ENCODE data around the gene GPRC6A. TPM values are rescaled to one million over a fixed set of nuclear protein-coding genes. Genes with fewer than 3 reads are reported as not detected.
"Not testable (repeated sequence)": the region's sequence is repeated elsewhere in the genome, so short reads cannot be mapped to it uniquely, and the experiment has no call there.

GPRC6A gene
- total and polyA plus RNA-seq, 4 experiments from 2014 or later = not detected

- no peaks in the 10 kb centered on the region for H3K4me1 ChIP-seq (ENCODE audit: insufficient read depth, low read length)
- Mint-ChIP-seq H3K27me3 (no peaks in the 10 kb centered on the region), H3K36me3 (no peaks in the 10 kb centered on the region), H3K9me3 (peaks cover 0 to 56% (median 27%) of the 10 kb centered on the region in 8 donors), H3K4me3 (no peak overlapping the region), H3K4me1 (peaks cover 0 to 1% (median 0%) of the 10 kb centered on the region in 4 donors), H3K27ac (no peak overlapping the region)
- no peak for DNase-seq
- H3K27me3 ChIP-seq (ENCODE audit: insufficient read depth, low read length) = no peaks in the 10 kb centered on the region
- no peaks in the 10 kb centered on the region for H3K9me3 ChIP-seq (ENCODE audit: control insufficient read depth in 1 of 2, low read length in 2 of 2)
- ChIA-PET CTCF (ENCODE audit: partially characterized antibody) (no interaction called here), POLR2A (ENCODE audit: partially characterized antibody) (no interaction called here)
- no peak overlapping the region for H3K27ac ChIP-seq (ENCODE audit: low read depth, low read length)
- no peaks in the 10 kb centered on the region for H3K36me3 ChIP-seq (ENCODE audit: insufficient read depth, low read length)
- intact Hi-C loops (cut with micrococcal nuclease) = no loop called here
- no peak overlapping the region for H3K4me3 ChIP-seq (ENCODE audit: low read length in 2 of 2)
These were observed 29.2 kb upstream of the GPRC6A start for GRCh38 chr6:116858060-116858459.

- Mint-ChIP-seq H3K4me1 (no peaks in the 10 kb centered on the region), H3K9me3 (peaks cover 0 to 9% (median under 1%) of the 10 kb centered on the region in 8 donors), H3K36me3 (no peaks in the 10 kb centered on the region), H3K27ac (no peak overlapping the region), H3K27me3 (peaks cover 1 to 2% of the 10 kb centered on the region in 2 donors), H3K4me3 (no peak overlapping the region)
- intact Hi-C loops (cut with micrococcal nuclease) = no loop called here
- Histone ChIP-seq H3K36me3 (ENCODE audit: insufficient read depth, low read length) (no peaks in the 10 kb centered on the region), H3K27me3 (ENCODE audit: insufficient read depth, low read length) (no peaks in the 10 kb centered on the region), H3K4me3 (ENCODE audit: low read length in 2 of 2) (no peak overlapping the region), H3K4me1 (ENCODE audit: insufficient read depth, low read length) (no peaks in the 10 kb centered on the region), H3K9me3 (ENCODE audit: control insufficient read depth in 1 of 2, low read length in 2 of 2) (no peaks in the 10 kb centered on the region), H3K27ac (ENCODE audit: low read depth, low read length) (no peak overlapping the region)
- POLR2A ChIA-PET (ENCODE audit: partially characterized antibody) = no interaction called here
- CTCF ChIA-PET (ENCODE audit: partially characterized antibody) = no interaction called here
- no peak for DNase-seq
These were observed 18.3 kb upstream of the GPRC6A start for GRCh38 chr6:116847227-116847626.

DNA sequence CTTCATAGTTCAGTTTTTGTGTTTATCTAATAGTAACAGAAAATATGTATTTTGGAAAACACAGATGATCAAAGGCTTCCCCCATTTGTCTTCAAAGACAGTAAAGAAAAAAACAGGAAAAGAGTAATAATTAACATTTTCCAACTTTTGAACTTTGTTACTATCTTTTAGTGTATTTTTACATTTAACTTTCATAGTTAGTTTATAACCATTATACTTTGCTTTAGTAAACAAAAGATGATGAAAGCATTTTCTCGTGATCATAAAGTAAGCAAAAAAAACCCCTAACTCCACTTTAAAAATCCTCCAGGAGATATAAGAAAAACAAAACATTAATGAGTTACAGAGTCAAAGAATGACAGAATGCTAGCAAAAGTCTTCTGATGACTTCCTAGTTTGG lies 13.6 kb upstream of the GPRC6A start:
- Mint-ChIP-seq H3K4me3 (no peak overlapping the region), H3K4me1 (no peaks in the 10 kb centered on the region), H3K27ac (no peak overlapping the region), H3K9me3 (no peaks in the 10 kb centered on the region), H3K36me3 (no peaks in the 10 kb centered on the region), H3K27me3 (peaks cover 0 to 1% of the 10 kb centered on the region in 2 donors)
- DNase-seq = no peak
- intact Hi-C loops (cut with micrococcal nuclease) = no loop called here
- Histone ChIP-seq H3K36me3 (ENCODE audit: insufficient read depth, low read length) (no peaks in the 10 kb centered on the region), H3K4me1 (ENCODE audit: insufficient read depth, low read length) (no peaks in the 10 kb centered on the region), H3K27ac (ENCODE audit: low read depth, low read length) (no peak overlapping the region), H3K27me3 (ENCODE audit: insufficient read depth, low read length) (no peaks in the 10 kb centered on the region), H3K9me3 (ENCODE audit: control insufficient read depth in 1 of 2, low read length in 2 of 2) (no peaks in the 10 kb centered on the region), H3K4me3 (ENCODE audit: low read length in 2 of 2) (no peak overlapping the region)
- CTCF ChIA-PET (ENCODE audit: partially characterized antibody) = no interaction called here
- POLR2A ChIA-PET (ENCODE audit: partially characterized antibody) = no interaction called here

DNA sequence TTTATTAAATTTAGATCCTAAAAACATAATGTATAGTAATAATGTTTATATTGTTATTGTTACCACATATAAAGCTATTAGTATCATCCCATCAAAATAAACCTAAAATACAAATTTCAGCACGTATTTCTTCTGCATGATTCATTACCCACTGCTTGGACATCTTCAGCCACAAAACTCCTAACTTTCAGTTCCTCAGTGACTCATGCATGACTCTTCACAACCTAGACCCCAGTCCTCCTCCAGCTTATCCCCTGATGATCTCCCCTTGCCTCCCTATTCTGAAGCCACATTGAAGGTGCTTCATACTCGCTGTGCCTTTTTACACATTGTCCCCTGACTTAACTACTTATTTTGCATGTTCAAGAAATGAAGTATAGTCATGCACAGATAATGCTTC lies 11.2 kb upstream of the GPRC6A start:
- Mint-ChIP-seq H3K27ac (no peak overlapping the region), H3K27me3 (peaks cover 1 to 2% of the 10 kb centered on the region in 2 donors), H3K4me1 (no peaks in the 10 kb centered on the region), H3K36me3 (no peaks in the 10 kb centered on the region), H3K4me3 (no peak overlapping the region), H3K9me3 (peaks cover 0 to 3% (median 0%) of the 10 kb centered on the region in 8 donors)
- no peaks in the 10 kb centered on the region for H3K27me3 ChIP-seq (ENCODE audit: insufficient read depth, low read length)
- no peaks in the 10 kb centered on the region for H3K4me1 ChIP-seq (ENCODE audit: insufficient read depth, low read length)
- no peaks in the 10 kb centered on the region for H3K9me3 ChIP-seq (ENCODE audit: control insufficient read depth in 1 of 2, low read length in 2 of 2)
- H3K4me3 ChIP-seq (ENCODE audit: low read length in 2 of 2) = no peak overlapping the region
- CTCF ChIA-PET (ENCODE audit: partially characterized antibody) = no interaction called here
- no peak for DNase-seq
- H3K36me3 ChIP-seq (ENCODE audit: insufficient read depth, low read length) = no peaks in the 10 kb centered on the region
- H3K27ac ChIP-seq (ENCODE audit: low read depth, low read length) = no peak overlapping the region
- intact Hi-C loops (cut with micrococcal nuclease) = no loop called here
- POLR2A ChIA-PET (ENCODE audit: partially characterized antibody) = no interaction called here

DNA sequence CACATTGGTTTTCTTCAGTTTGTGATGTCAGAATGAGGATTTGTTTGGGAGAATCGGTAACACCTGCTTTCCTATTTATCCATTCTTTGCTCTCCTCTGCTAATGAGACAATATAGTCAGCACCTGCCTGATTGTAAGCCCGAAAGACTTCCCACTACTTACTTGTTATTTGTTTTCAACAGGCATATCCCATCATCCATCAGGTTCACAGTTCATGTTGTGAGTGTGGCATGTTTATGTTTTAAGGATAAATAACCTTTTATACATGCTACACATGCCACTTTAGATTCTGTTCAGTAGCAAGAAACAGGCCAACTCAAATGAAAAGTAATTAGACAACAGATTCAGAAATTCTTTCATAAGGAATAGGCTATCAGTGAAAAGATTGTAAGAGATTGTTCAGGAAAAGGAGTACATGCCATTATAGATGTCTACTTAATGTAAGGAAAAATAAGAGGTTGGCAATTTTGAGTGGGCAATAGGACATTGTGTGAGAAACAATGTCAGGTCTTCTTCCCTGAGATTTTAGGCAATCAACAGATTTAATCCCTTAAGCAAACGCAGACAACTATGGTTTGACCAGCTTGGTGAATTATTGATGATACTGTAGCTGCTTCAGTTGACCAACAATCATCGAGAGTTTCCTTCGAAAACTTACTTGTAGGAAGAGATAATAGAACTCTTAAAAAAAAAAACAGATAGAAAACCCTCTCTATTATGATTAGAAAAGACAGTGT lies 7.9 kb upstream of the GPRC6A start:
- Mint-ChIP-seq H3K36me3 (no peaks in the 10 kb centered on the region), H3K4me3 (no peak overlapping the region), H3K27me3 (peaks cover 2% of the 10 kb centered on the region in 2 donors), H3K4me1 (no peaks in the 10 kb centered on the region), H3K27ac (no peak overlapping the region), H3K9me3 (peaks cover 0 to 3% (median 0%) of the 10 kb centered on the region in 8 donors)
- Histone ChIP-seq H3K4me3 (ENCODE audit: low read length in 2 of 2) (no peak overlapping the region), H3K27me3 (ENCODE audit: insufficient read depth, low read length) (no peaks in the 10 kb centered on the region), H3K9me3 (ENCODE audit: control insufficient read depth in 1 of 2, low read length in 2 of 2) (no peaks in the 10 kb centered on the region), H3K4me1 (ENCODE audit: insufficient read depth, low read length) (no peaks in the 10 kb centered on the region), H3K27ac (ENCODE audit: low read depth, low read length) (no peak overlapping the region), H3K36me3 (ENCODE audit: insufficient read depth, low read length) (no peaks in the 10 kb centered on the region)
- no peak for DNase-seq
- intact Hi-C loops (cut with micrococcal nuclease) = no loop called here
- ChIA-PET POLR2A (ENCODE audit: partially characterized antibody) (no interaction called here), CTCF (ENCODE audit: partially characterized antibody) (no interaction called here)

DNA sequence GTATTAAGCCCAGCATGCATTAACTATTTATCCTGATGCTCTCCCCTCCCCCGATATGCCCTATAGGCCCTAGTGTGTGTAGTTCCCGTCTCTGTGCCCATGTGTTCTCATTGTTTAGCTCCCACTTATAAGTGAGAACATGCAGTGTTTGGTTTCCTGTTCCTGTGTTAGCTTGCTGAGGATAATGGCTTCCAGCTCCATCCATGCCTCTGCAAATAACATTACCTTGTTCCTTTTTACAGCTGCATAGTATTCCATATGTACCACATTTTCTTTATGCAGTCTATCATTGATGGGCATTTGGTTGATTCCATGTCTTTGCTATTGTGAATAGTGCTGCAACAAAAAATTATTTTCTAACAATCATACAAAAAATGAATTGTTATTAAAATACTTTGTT lies 5.6 kb upstream of the GPRC6A start:
- H3K9me3 ChIP-seq (ENCODE audit: control insufficient read depth in 1 of 2, low read length in 2 of 2); DNase-seq; H3K9me3 Mint-ChIP-seq; H3K4me3 Mint-ChIP-seq; intact Hi-C loops (cut with micrococcal nuclease); H3K27me3 ChIP-seq (ENCODE audit: insufficient read depth, low read length); CTCF ChIA-PET (ENCODE audit: partially characterized antibody); H3K27ac Mint-ChIP-seq; H3K27me3 Mint-ChIP-seq; H3K4me3 ChIP-seq (ENCODE audit: low read length in 2 of 2); POLR2A ChIA-PET (ENCODE audit: partially characterized antibody); H3K36me3 Mint-ChIP-seq; H3K27ac ChIP-seq (ENCODE audit: low read depth, low read length); H3K4me1 ChIP-seq (ENCODE audit: insufficient read depth, low read length); H3K36me3 ChIP-seq (ENCODE audit: insufficient read depth, low read length); H3K4me1 Mint-ChIP-seq: not testable (repeated sequence)

DNA sequence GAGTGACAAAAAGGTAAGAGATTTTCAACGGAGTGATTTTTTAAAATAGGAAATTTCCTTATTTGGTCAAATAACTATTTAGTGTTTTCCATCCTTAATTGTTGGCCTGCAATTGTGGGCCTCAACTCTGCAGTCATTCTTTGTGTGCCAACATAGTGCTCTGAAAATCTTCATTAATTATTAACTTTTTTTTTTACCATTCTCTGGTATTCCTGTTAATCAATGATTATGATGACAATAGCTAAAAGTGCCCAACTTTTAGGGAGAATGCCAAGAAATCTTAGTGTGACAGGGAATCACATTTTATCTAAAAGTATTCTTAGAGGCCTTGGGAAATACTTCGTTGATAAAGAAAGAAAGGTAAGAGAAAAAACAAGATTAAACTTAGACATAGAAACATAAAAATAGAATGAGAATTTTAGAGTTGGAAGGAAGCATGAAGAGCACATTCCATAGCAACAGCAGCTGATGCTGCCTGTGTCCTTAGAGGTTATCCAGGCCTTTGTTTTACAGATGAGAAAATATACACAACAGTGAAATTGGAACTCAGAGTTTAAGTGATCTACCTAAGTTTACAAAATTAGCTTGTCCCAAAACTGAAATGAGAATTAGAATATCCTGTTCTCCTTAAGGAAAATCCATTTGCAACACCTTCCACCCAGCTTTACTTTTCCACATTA lies 1.2 kb downstream of the GPRC6A start:
- peaks cover 0 to 3% of the 10 kb centered on the region in 2 donors for H3K36me3 Mint-ChIP-seq
- H3K4me1 Mint-ChIP-seq = no peaks in the 10 kb centered on the region
- DNase-seq = no peak
- no peaks in the 10 kb centered on the region for H3K4me1 ChIP-seq (ENCODE audit: insufficient read depth, low read length)
- H3K27ac Mint-ChIP-seq = no peak overlapping the region
- POLR2A ChIA-PET (ENCODE audit: partially characterized antibody) = no interaction called here
- H3K9me3 ChIP-seq (ENCODE audit: control insufficient read depth in 1 of 2, low read length in 2 of 2) = no peaks in the 10 kb centered on the region
- CTCF ChIA-PET (ENCODE audit: partially characterized antibody) = no interaction called here
- H3K9me3 Mint-ChIP-seq = peaks cover 3 to 21% (median 8%) of the 10 kb centered on the region in 8 donors
- no peak overlapping the region for H3K4me3 ChIP-seq (ENCODE audit: low read length in 2 of 2)
- H3K27ac ChIP-seq (ENCODE audit: low read depth, low read length) = no peak overlapping the region
- intact Hi-C loops (cut with micrococcal nuclease) = no loop called here
- H3K4me3 Mint-ChIP-seq = no peak overlapping the region
- no peaks in the 10 kb centered on the region for H3K27me3 ChIP-seq (ENCODE audit: insufficient read depth, low read length)
- no peaks in the 10 kb centered on the region for H3K27me3 Mint-ChIP-seq
- H3K36me3 ChIP-seq (ENCODE audit: insufficient read depth, low read length) = no peaks in the 10 kb centered on the region
